Iris pigment epithelial cell (primary cell): ENCODE measurements around the gene TOGARAM1.

Source experiments
- DNase-seq: peaks from one replicate; pipeline ENCODE4 v3.0.0-alpha.2; 2011; ENCODE audit warnings: low read depth

TOGARAM1 gene

DNA sequence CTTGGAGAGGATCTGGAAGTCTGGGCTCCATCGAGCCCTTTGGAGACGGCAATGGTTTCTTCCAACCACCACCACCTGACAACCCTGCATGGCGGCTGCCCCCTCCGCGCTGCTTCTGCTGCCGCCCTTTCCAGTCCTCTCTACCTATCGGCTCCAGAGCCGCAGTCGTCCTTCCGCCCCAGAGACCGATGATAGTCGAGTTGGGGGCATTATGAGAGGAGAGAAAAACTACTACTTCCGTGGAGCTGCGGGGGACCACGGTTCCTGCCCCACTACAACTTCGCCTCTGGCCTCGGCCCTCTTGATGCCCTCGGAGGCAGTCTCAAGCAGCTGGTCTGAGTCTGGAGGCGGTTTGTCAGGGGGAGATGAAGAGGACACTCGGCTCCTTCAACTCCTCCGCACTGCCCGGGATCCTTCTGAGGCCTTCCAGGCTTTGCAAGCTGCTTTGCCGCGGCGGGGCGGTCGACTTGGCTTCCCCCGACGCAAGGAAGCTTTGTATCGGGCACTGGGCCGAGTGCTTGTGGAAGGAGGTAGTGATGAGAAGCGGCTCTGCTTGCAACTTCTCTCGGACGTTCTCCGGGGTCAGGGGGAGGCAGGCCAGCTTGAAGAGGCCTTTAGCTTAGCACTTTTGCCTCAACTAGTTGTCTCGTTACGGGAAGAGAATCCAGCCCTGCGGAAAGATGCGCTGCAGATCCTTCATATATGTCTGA lies 499 bp downstream of the TOGARAM1 start:
- peak; percentile 73 for DNase-seq

DNA sequence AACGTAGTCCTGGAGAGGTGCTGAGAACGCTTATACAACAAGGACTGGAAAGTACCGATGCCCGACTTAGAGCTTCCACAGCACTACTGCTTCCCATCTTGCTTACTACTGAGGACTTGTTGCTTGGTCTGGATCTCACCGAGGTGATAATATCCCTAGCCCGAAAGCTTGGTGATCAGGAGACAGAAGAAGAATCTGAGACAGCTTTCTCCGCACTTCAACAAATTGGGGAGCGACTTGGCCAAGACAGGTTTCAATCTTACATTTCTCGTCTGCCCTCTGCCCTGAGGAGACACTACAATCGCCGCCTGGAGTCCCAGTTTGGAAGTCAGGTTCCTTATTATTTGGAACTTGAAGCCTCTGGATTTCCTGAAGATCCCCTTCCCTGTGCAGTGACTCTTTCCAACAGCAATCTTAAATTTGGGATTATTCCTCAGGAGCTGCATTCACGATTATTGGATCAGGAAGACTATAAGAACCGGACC lies 1.1 kb downstream of the TOGARAM1 start:
- no peak for DNase-seq

DNA sequence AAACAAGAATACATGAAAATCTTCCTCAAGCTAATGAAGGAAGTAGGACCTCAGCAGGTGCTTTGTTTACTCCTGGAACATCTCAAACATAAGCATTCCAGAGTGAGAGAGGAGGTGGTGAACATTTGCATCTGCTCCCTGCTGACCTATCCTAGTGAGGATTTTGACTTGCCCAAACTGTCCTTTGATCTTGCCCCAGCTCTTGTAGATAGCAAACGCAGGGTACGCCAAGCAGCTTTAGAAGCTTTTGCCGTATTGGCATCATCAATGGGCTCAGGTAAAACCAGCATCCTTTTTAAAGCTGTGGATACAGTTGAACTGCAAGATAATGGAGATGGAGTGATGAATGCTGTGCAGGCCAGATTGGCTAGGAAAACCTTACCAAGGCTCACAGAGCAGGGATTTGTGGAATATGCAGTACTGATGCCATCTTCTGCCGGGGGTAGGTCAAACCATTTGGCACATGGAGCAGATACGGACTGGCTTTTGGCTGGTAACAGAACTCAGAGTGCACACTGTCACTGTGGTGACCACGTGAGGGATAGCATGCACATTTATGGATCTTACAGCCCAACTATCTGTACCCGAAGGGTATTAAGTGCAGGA lies 1.9 kb downstream of the TOGARAM1 start:
- peak; percentile 2 for DNase-seq

DNA sequence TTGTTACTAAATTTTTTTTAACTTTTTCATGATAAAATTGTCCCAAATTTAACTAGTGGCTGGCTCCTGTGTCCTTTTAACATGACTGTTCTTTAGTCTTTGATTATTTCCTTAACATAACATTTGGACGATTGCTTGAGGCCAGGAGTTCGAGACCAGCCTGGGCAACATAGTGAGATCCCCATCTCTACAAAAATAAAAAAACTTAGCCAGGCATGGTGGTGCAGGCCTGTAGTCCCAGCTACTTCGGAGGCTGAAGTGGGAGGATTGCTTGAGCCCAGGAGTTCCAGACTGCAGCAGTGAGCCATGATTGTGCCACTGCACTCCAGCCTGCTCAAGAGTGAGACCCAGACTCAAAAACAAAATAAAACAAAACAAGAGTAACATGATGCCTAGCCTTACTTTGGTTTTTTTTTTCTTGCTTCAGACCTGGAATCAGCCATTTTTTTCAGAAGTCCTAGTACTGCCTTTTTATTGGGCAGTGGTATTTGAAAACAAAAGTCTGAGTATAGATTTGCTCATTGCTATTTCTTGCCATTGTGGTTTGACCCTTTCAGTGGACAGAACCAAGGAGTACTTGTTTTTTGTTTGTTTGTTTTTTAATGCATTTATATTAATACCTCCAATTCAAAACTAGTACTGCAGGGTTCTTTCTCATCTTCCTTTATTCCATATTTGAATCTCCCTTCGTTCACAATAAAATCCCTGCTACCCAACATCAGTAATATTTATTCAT lies 4.8 kb downstream of the TOGARAM1 start:
- DNase-seq = peak; percentile 33

DNA sequence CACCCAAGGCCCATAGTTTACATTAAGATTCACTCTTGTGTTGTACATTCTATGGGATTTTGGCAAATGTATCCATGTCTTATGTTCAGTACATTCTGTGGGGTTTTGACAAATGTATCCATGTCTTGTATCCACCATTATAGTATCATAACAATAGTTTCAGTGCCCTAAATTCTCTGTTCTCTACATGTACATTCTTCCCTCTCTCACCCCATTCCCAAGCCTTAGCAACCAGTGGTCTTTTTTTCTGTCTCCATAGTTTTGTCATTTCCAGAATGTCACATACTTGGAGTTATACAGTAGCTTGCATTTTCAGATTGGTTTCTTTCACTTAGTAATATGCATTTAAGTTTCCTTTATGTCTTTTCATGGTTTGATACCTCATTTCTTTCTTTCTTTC lies 6.7 kb downstream of the TOGARAM1 start:
- no peak for DNase-seq

DNA sequence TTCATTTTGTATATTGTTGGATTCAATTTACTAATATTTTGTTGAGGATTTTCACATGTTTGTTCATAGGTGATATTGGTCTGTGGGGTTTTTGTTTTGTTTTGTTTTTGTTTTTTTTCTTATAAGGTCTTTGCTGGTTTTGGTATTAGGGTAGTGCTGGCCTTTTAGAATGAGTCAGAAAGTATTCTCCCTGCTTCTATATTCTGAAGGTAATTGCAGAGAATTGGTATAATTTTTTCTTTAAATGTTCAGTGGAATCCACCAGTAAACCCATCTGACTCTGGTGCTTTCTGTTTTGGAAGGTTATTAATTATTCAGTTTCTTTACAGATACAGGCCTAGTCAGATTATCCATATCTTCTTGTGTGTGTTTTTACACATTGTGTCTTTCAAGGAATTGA lies 8.9 kb downstream of the TOGARAM1 start:
- no peak for DNase-seq

DNA sequence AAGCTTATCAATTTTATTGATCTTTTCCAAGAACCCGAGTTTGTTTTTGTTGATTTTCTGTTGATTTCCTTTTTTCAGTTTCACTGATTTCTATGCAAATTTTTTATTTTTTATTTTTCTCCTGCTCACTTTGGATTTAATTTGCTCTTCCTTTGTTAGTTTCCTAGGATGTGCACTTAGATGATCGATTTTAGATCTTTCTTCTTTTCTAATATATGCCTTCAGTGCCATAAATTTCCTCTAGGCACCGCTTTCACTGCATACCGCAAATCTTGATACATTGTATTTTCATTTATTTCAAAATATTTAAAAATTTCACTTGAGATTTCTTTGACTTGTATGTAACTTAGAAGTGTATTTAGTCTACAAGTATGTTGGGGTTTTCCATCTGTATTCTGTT lies 9.5 kb downstream of the TOGARAM1 start:
- DNase-seq = no peak

DNA sequence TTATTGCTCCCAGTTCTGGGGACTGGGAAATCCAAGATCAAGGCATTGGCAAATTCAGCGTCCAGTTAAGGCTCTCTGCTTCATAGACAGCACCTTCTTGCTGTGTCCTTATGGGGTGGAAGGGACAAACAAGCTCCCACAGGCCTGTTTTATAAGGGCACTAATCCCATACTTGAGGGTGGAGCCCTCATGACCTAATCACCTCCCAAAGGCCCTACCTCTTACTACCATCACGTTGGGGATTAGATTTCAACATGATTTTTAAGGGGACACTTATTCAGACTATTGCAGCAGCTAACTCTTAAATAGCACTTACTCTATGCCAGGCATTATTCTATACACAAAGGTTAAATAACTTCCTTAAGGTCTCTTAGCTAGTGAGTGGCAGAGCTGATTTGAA lies 17.3 kb downstream of the TOGARAM1 start:
- no peak for DNase-seq

DNA sequence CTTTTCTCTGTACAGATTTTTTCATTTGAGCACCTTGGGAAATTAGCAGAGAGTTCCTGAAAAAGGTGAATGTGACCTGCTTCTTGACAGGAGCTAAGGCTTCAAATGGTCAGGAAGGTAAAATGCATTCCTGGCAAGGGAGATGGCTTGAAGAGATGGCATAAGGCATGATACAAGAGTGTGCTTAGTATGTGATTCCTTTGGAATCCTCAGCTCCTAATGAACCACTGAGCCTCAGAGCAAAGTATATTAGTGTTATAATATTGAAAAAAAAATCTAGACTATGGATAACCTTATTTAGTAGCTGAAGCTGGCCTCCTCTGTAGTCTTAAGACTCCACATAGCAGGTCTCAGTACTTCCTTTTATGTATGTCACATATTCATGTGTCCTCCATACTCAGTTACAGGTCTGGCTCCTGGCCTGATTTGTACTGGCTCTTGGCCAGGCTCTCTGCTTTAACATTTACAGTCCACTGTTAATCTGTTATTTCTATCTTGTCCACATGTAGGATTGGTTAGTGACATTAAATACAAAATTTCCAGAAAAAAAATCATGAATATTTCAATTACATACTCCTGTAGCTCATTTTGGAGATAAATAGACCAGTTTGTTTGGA lies 17.9 kb downstream of the TOGARAM1 start:
- peak; percentile 31 for DNase-seq

DNA sequence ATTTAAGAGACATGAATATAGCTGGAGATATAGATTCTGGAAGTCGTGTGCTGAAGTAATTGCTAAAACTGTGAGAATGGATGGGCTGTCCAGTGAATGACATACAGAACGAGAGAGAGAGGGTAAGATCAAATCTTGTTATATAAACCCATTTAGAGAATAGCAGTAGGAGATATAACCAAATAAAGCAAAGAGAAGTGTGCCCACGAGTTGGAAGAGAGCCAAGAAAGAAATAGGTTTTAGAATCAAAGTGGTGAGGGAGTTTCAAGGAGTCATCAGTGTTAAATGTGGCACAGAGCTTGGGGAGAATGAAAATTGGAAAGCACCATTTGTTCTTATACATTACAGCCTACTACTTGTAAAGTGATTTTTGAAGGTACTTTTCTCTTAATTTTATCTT lies 19.2 kb downstream of the TOGARAM1 start:
- DNase-seq = no peak

DNA sequence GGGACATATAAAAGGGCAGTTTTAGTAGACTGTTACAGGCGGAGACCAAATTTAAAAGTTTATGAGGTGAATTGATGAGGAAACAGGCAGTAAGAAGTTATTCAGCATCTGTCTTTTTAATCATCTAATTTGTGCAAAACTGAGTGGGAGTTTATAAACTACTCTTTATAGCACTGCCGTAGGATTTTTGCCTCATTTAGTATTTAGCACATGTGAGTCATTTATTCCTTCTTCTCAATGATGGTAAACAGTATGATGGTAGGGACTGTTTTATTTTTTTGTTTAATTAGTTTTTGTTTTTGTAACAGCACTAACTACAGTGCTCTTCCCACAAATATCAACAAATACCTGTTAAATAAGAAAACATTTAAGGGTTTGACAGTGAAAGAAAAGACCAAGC lies 20.6 kb downstream of the TOGARAM1 start:
- no peak for DNase-seq

DNA sequence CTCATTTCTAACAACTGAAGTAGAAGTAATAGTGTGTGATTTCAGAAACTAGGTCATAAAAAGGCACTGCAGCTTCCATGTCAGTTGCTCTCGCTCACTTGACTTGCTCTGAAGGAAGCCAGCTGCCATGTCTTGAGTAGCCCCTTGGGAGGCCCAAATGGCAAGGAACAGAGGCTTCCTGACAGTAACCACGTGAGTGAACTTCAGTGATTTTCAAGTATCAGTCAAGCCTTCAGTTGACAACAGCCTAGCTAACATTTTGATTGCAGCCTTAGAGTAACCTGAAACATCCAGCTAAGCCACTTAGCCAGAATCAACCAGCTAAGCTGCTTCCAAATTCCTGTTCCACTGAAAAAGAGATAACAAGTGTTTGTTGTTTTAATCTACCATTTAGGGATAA lies 26.7 kb downstream of the TOGARAM1 start:
- DNase-seq = no peak

DNA sequence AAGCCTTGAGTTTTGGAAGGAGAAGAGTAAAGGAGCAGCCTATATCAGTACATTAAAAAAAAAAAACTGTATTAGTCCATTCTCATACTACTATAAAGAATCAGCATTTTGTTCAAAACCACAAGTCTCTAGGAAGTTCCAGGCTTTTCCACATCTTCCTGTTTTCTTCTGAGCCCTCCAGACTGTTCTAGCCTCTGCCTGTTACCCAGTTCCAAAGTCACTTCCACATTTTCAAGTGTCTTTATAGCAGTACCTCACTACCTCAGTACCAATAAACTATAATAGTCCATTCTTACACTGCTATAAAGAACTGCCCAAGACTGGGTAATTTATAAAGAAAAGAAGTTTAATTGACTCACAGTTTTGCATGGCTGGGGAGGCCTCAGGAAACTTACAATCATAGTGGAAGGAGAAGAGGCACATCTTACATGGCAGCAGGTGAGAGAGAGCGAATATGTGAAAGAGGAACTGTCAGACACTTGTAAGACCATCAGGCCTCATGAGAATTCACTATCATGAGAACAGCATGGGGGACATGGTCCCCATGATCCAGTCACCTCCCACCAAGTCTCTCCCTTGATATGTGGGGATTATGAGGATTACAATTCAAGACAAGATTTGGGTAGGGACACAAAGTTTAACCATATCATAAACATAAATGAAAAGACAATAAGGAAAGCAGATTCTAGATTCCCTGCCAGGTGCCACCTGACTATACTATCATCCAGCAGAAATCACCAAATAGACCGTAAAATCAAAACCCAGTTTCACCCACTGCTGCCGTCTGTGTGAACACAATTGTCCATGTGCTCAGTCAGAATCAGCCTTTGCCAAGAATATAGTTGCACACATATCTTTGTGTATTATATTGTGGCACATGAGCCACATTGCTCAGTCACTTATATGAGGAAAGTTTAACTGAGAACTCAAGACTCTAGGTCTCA lies 27.8 kb downstream of the TOGARAM1 start:
- DNase-seq = no peak

DNA sequence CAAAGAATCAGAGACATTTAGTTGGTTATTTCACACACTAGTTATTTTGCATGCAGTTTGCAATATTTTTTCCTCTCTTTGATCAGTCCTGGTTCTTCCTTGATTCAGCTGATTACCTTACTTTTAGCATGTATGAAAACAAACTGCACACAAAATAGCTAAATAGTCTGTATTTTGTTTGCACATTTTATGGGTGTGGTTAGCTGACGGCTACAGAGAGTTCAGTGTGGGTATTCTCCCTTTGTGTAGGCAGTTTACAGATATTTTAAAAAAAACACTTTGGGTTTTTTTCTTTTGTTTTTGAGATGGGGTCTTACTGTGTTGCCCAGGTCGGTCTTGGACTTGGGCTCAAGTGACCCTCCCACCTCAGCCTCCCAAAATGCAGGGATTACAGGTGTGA lies 28.5 kb downstream of the TOGARAM1 start:
- no peak for DNase-seq

DNA sequence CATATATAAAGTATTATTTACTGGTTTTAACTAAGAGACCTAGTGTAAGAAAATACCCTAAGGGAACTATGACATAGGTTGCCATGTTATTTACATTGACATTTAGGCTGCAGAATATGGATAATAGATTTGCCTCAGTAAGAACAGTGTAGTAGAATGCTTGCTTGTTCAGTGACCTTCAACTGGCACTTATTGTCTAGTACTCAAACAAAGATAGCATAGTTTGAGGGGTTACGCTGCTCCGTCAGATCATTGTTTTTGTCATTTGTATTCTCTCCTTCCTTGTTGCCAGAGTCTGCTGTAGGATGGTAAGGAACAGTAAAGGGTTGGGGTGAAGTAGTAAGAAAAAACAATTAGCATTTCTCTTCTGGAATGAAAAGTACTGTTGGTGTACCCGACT lies 33.2 kb downstream of the TOGARAM1 start:
- no peak for DNase-seq

DNA sequence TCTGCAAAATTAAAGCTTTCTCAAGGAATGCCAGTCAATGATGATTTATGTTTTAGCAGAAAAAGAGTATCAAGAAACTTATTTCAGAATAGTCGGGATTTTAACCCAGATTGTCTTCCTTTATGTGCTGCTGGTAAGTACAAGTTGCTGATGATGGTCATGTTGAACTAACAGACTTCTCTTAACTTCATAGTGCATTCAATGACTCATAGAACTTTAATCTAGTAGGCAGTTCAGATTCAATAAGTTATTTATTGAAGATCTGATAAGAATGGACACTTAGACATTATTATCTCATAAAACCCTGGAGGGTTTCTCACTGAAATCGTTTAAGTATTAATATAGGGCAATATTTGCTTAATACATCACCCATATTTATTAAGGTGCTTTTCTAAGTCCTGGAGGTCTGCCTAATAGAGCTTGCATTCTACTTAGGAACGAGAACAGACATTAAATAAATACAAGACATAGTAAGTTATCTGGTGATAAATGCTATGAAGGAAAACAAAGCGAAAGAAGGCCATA lies 33.8 kb downstream of the TOGARAM1 start:
- peak; percentile 5 for DNase-seq

DNA sequence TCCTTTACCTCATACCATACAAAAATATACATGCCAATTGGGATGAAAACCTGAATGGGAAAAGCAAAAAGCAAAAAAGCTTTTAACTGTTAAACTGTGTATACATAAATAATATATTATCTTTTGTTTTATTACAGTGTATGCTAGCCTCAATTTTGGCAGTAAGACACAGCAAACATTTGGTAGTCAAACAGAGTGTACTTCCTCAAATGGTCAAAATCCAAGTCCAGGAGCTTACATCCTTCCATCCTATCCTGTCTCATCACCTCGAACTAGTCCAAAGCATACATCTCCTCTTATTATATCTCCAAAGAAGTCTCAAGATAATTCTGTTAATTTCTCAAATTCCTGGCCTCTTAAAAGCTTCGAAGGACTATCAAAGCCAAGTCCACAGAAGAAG lies 41.9 kb downstream of the TOGARAM1 start:
- no peak for DNase-seq

DNA sequence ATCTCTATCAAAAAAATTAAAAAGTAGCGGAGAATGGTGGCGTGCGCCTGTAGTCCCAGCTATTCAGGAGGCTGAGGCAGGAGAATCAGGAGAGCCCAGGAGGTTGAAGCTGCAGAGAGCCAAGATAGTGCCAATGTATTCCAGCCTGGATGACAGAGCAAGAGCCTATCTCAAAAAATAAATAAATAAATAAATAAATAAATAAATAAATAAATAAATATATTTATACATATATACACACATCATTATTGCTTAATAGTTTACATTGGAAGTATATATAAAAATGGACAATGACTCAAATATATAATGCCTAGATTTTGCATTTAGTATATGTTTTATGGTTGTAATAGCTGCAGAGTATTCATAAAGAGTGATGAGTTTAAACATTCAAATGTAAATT lies 53.1 kb downstream of the TOGARAM1 start:
- DNase-seq = no peak

DNA sequence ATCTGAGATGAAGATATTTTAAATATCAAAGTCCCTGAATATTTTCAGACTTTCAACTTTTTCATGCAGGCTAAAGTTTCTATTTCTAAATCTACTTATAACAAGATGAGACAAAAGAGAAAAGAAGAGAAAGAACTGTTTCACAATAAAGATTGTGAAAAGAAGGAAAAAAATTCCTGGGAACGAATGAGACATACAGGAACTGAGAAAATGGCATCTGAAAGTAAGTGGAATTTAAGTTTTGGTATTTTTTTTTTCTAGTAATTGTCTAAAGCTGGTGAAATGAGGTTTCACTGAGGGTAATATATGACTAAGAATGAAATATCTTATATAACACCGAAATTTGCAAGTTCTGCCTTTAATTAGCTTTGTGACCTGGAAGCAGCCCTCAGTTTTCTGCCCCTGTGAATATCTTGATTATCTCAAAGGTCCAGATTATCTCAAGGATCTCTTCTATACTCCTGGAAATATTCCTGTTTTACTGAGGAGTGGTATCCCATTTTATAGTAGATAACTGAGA lies 66.2 kb downstream of the TOGARAM1 start:
- no peak for DNase-seq

DNA sequence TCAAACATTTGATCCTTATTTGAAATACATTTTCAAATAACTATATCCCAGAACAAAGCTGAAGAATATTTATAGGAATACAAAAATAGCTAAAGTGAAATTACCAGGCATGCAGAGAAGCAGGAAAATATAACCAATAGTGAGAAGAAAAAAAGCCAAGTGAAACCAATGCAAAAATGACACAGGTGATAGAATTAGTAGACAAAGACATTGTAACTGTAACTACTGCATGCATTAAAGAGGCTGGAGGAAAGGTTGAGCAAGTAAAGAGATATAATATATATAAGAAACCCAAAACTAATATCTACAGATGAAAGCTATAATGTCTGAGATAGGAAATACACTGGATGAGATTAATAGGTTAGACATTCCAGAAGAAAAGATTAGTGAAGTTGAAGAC lies 72.7 kb downstream of the TOGARAM1 start:
- no peak for DNase-seq

DNA sequence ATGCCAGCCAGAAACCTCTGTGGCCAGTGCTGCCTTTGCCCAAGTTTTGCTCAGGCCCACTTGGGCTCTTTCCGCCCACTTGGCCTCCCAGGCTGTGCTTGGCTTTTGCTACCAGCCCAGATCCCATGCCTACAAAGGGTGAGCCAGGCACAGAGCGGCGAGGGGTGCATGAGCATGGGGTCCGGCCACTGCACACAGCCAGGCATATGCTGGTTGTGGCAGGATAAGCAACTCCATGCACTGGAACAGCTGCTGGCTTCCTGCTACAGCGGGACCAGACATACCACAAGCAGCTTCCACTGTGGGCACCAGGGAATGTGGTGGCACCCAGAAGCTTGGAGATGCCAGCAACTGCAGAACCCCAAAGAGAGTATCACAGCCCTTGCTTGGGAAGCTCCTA lies 76.3 kb downstream of the TOGARAM1 start:
- no peak for DNase-seq
